GM12801 (cell line): ENCODE measurements around the gene PLCL1.

Source experiments
- CTCF ChIP-seq: IDR thresholded peaks from one replicate; pipeline ENCODE4 v1.5.1; 2011; ENCODE audit warnings: control low read depth; ENCODE audit not compliant: insufficient read length; ENCODE audit errors: extremely low read depth

Gene PLCL1

GRCh38 chr2:197862246-197862955 is 58.0 kb downstream of the PLCL1 start:
- TF ChIP-seq CTCF = no peak

DNA sequence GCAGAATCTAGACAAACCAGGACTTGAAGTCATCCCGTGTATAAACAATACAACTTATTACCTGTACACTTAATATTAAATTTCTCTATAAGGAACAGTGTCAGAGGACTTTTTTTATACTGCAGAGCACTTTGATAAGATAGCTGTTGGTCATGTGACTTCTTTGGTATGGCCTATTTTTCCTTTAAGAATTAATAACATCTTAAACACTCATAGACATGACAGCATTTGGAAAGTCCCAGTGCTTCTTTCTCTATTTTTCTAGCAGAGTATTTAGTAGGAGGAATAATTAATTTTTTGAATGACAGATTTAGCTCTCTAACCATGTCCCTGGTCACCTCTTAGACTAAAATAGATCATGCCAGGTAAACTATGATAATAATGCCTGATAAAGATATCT is 59.4 kb downstream of the PLCL1 start:
- no peak for TF ChIP-seq CTCF

GRCh38 chr2:197866455-197866854 is 62.1 kb downstream of the PLCL1 start:
- TF ChIP-seq CTCF = no peak

- TF ChIP-seq CTCF = no peak
These were observed 62.6 kb downstream of the PLCL1 start for GRCh38 chr2:197867033-197867432.

- TF ChIP-seq CTCF = no peak
These were observed 63.2 kb downstream of the PLCL1 start for GRCh38 chr2:197867624-197868023.

- TF ChIP-seq CTCF = no peak
These were observed 63.8 kb downstream of the PLCL1 start for GRCh38 chr2:197868206-197868605.

- TF ChIP-seq CTCF = no peak
These were observed 64.6 kb downstream of the PLCL1 start for GRCh38 chr2:197869041-197869440.
